Activated naive CD4-positive, alpha-beta T cell treated with Interleukin-2 at 50 U/mL for 16 hours (primary cell): Measurements from ENCODE around the gene ZBTB8A.
A peak's percentile ranks its signal among the peaks of the same experiment; 100 is the strongest.
"Not testable (repeated sequence)": the region's sequence is repeated elsewhere in the genome, so short reads cannot be mapped to it uniquely, and the experiment has no call there.

Experiments
- DNase-seq: peaks from one replicate; pipeline ENCODE4 v3.0.0-alpha.2; 2020

The ZBTB8A gene

DNA sequence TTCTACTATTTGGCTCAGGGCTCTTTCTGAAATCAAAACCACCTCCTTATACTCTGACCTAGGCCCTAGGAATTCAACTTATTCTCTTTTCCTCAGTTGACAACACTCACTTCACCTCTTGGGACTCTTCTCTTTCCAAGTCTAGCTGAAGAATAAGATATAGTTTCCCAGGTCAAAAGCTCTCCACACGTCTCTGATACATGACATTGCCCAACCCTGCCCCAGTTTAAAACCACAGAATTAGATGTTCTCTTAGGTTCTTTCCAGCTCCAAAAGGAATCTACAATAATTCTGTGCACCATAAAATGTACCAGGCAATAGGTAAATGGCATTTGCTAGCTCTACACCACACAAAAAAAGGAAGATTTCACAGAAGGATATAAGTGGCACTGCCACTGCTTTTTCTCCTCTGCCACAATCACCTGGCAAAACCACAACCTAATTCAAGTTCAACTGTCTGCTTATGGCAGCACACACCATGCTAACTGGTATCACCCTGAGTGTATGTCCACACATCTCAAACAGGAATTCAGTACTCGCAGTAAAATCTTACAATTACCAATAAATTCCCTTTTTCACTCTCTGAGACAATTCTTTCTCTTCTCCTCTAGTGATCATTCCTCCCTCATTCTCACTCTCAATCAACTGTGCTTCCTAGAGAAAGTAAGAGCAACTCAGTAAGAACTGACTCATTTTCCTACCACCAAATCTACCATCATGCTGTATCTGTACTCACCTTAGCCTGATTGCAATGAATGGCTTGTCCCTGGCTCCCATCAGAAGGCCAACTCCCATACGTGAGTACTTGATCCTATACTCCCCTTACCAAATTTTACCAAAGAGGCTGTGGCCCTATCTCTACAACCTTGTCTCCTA lies 83.8 kb downstream of the ZBTB8A start:
- no peak for DNase-seq

DNA sequence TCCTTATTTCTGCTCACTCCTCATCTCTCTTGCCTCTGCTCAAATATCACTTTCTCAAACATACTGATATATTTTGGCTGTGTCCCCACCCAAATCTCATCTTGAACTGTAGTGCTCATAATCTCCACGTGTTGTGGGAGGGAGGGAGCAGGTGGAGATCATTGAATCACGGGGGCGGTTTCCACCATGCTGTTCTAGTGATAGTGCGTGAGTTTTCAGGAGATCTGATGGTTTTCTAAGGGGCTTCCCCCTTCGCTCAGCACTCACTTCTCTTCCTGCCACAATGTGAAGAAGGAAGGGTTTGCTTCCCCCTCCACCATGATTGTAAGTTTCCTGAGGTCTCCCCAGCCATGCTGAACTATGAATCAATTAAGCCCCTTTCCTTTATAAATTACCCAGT lies 84.5 kb downstream of the ZBTB8A start:
- DNase-seq, result peak; percentile 35

- no peak for DNase-seq
Measured at GRCh38 chr1:32626176-32626575, 86.9 kb downstream of the ZBTB8A start.

DNA sequence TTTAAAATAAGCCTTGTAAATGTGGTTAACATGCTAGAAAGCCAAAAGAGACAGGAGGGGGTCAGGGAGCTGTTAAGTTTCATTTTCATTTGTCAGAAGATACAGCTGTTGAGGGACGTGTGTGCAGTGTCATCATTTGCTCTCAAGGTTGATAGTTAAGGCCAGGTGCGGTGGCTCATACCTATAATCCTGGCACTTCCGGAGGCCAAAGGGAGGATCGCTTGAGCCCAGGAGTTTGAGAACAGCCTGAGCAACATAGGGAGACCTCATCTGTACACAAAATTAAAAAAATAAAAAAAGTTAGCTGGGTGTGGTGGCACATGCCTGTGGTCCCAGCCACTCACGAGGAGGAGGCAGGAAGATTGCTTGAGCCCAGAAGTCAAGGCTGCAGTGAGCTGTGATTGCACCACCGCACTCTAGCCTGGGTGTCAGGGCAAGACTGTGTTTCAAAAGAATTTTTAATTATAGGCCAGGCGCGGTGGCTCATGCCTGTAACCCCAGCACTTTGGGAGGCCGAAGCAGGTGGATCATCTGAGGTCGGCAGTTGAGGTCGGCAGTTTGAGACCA lies 88.5 kb downstream of the ZBTB8A start:
- no peak for DNase-seq

DNA sequence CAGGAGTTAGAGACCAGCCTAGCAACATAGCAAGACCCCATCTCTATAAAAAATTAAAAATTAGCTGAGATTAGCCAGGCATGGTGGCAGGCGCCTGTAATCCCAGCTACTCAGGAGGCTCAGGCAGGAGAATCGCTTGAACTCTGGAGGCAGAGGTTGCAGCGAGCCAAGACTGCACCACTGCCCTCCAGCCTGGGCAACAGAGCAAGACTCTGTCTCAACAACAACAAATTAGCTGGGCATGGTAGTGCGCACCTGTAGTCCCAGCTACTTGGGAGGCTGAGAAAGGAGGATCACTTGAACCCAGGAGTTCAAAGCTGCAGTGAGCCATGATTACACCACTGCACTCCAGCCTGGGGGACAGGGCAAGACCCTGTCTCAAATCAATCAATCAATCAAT lies 90.9 kb downstream of the ZBTB8A start:
- not testable (repeated sequence) for DNase-seq

DNA sequence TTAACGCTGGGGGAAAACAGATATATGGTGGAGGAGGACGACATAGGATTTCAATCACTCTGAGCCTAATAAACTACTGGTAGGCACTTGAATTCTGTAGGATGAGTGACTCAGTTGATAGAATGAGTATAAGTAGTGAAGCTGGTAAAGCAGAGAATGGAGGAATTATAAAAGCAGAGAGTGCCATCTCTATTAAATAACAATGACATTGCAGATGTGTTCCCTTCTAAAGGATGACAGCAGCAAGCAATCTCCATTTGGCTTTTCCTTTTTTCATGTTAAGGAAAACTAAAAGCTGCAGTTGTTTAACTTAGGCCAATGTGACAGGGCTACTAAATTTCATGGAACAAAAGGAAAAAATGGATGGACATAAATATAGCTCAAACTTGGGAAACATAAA lies 93.6 kb downstream of the ZBTB8A start:
- no peak for DNase-seq

DNA sequence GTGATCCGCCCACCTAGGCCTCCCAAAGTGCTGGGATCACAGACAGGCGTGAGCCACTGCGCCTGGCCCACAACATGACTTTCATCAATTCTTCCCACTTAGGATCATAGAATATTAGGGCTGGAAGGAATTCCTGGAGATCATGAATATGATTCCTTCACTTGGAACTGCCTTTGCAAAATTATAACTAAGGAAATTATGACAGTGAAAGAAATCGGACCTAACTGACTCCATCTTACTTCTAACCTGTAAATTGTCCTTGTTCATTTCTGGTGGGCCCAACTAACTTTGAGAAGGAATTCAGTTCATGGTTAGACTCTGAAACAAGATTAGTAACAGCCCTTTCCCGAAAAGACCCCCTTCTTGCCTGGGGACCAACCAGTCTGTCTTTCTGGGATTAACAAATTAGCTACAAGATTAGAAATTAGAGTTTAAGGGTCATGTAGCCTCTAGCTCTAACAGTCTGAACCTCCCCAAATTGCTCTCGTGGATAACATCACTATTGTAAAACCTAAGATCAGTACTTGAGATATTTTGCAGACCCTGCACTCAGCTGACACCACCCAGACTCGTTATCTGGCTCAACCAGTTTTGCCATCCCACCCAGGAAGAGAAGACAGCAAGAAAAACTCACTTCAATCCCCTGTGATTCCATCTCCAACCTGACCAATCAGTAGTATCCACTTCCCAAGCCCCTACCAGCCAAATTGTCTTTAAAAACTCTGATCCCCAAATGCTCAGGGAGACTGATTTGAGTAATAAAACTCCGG lies 96.5 kb downstream of the ZBTB8A start:
- no peak for DNase-seq

DNA sequence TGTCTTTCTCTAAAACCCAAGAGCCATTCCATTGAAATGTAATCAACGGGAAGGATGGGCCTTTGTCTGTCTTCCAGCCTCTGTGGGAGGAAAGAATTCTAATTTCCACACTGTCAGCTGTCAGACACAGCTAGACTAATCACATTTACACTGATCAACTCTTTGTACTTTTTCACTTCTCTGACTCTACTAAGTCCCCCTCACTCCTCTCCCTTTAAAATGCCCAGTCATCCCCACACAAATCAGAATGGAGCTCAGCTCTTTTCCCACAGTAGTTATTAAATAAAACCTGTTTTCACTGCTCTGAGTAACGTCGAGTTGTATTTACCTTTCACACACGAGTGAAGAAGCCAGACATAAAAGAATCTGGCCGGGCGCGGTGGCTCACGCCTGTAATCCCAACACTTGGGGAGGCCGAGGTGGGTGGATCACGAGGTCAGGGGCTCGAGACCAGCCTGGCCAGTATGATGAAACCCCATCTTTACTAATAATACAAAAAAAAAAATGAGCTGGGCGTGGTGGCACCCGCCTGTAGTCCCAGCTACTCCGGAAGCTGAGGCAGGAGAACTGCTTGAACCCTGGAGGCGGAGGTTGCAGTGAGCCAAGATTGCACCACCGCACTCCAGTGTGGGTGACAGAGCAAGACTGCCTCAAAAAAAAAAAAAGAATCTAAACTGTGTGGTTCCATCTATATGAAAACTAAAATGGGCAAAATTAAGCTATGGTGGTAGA lies 97.9 kb downstream of the ZBTB8A start:
- no peak for DNase-seq

GRCh38 chr1:32639489-32640075 lies 100.4 kb downstream of the ZBTB8A start:
- DNase-seq, result no peak

GRCh38 chr1:32642292-32642827 lies 103.1 kb downstream of the ZBTB8A start:
- not testable (repeated sequence) for DNase-seq

DNA sequence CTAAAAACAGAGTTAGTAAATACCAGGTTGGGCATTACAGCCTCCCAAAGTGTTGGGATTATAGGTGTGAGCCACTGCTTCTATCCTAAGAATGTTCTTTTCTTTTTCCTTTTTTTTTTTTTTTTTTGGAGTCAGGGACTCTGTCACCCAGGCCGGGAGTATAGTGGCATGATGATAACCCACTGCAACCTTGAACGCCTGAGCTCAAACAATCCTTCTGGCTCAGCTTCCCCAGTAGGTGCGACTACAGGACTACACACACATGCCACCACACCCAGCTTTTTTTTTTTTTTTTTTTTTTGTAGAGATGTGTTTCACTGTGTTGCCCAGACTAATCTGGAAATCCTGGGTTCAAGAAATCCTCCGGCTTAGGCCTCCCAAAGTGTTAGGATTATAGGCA lies 105.2 kb downstream of the ZBTB8A start:
- no peak for DNase-seq

GRCh38 chr1:32647308-32648134 lies 108.3 kb downstream of the ZBTB8A start:
- peak; percentile 39 for DNase-seq

GRCh38 chr1:32650248-32650751 lies 111.1 kb downstream of the ZBTB8A start, which contains the start of gene ZBTB8OS:
TSS of gene ZBTB8OS (minus strand) at chr1:32650550. CDS start at chr1:32650529, 21 bp downstream.
- DNase-seq, result peak; percentile 89

GRCh38 chr1:32650752-32651460 lies 111.7 kb downstream of the ZBTB8A start, which contains the start of gene RBBP4:
TSS of gene RBBP4 (plus strand) at chr1:32651208. CDS start at chr1:32651307, 99 bp downstream.
- peak; percentile 99 for DNase-seq

DNA sequence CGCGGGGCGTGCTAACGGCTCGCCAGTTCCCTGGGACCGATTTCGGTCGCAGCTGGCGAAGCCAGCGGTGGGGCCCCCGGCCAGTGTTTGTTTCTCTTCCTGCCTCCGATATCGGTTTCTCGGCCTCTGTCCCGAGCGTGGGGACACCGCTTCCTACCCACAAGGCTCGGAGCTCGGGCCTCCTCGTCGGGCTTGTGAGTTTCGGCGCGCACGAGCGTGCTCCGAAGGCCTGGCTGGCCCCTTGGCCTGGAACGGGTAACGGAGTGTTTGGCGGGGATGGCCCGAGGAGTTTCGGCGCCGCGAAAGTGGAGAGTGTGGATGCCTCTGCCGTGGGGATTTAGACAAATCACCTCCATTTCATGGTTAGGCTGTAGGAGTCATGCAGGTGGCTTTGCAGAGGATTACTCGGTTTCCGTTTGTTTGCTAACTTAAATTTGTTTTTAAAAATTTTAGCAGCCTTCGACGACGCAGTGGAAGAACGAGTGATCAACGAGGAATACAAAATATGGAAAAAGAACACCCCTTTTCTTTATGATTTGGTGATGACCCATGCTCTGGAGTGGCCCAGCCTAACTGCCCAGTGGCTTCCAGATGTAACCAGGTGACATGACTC lies 112.3 kb downstream of the ZBTB8A start:
- DNase-seq, result no peak

DNA sequence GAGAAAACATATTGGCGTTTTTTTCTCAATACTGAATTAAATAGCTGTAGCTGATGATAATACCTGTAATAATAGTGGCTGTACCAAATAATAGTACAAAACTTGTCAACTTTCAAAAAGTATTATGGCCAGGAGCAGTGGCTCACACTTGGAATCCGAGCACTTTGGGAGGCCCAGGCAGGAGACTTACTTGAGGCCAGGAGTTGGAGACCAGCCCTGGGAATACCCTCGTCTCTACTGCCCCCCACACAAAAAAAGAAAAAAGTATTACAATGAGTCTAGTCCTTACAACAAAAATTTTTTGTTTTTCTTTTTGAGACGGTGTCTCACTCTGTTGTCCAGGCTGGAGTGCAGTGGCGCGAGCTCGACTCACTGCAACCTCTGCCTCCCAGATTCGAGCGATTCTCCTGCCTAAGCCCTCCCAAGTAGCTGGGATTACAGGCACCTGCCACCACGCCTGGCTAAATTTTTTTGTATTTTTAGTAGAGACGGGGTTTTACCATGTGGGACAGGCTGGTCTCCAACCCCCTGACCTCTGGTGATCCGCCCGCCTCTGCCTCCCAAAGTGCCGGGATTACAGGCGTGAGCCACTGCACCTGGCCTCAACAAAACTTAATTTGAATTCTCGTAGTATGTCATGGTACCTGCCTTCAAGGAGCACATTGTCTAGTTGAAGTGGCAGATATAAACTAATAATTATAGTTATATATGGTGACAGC lies 113.2 kb downstream of the ZBTB8A start:
- no peak for DNase-seq
